SIG-M5 (cell line): ENCODE results near the gene TBCD.
A peak's percentile ranks its signal among the peaks of the same experiment; 100 is the strongest.
"Not testable (repeated sequence)": the region's sequence is repeated elsewhere in the genome, so short reads cannot be mapped to it uniquely, and the experiment has no call there.

Experiments
- DNase-seq: peaks from one replicate; lab custom pipeline; 2025; lab: John Stamatoyannopoulos, UW

TBCD gene

DNA sequence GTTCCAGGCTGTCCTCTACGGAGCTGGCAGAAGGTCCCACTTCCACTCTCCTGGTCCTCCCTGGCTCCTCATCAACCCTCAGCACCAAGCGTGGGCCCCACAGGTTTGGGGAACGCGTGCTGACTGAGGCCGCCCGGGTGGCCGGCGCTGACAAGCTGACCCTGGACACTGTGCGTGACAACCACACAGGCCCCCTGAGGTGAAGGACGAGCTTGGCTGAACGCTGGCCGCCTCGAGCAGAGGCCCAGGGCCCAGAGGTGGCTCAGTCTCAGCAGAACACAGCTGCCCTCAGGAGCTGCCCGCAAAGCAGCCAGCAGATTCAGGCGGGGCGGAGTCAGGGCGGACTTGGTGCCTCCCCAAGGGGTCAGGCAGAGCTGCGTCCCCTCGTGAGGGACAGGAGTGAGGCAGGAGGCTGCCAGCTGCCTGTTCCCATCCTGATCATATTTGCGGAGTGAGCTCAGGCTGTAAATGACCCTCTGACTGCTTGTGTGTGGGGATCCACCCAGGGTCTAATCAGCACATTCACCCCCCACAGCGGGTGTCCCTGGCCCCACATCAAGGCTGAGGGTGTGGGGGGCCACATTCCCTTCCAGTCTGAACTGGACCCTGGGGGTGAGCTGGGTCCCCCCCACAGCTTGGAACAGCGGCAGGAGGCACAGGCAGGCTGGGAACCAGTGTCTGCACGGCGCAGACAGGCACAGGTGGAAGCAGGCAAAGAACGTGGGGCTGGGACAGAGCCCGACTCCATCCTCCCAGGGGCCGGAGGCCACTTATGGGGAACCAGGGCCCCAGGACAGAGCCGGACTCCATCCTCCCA, 222.5 kb downstream of the TBCD start:
- DNase-seq: no peak

GRCh38 chr17:82976982-82977488, 225.2 kb downstream of the TBCD start:
- DNase-seq: no peak

DNA sequence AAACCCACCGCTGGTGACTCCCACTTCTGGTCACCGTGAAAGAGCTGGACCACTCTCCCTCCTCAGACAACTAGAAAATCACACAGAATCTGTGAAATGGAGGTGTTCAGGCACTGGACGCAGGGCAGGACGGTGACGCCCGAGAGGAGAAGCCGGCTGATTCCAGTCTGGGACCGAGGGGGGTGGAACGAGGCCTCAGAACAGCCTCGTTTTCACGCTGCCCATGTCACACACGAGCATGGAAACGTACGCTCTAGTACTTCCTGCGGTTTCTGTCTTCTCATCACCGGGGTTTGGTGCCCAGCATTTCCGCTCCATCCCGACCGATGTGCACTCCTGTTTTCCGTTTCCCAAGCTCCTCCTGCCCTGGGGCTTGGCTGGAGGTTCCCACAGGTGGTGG, 225.7 kb downstream of the TBCD start:
- no peak for DNase-seq

DNA sequence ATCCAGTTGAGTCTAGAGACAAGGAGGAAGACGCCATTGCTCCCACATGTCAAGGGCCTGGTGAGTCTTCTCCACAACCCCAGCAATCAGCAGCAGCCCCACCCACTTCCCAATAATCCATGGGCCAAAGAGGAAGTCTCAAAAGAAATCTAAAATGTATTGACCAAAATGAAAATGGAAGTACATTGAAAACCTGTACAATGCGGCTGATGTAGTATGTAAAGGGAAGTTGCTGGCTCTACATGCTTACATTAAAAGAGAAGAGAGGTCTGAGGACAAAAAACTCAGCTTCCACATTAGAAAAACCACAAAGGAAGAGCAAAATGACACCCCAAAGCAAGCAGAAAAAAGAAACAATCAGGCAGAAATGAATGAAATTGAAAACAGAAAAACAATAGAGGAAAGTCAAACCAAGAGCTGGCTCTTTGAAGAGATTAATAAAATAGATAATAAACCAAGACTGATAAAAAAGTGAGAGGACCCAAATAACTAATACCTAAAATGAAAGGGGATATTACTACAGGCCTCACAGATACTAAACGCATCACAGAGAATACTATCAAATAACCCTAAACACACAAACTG, 227.0 kb downstream of the TBCD start:
- DNase-seq: peak; percentile 56

DNA sequence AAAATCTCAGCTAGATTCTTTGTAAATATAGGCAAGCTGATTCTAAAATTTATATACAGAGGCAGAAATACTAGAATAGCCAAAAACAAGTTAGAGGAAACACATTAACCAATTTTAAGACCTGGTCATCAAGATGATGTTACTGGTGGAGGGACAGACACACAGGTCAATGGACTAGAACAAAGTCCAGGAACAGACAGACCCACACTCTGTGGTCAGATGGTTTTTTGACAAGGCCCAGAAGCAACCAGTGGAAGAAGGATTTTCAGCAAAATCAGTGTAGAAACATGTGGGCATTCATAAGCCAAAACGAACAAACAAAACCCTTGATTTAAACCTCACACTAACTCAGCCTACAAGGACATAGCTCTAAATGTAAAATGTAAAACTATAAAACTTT, 227.9 kb downstream of the TBCD start:
- no peak for DNase-seq

DNA sequence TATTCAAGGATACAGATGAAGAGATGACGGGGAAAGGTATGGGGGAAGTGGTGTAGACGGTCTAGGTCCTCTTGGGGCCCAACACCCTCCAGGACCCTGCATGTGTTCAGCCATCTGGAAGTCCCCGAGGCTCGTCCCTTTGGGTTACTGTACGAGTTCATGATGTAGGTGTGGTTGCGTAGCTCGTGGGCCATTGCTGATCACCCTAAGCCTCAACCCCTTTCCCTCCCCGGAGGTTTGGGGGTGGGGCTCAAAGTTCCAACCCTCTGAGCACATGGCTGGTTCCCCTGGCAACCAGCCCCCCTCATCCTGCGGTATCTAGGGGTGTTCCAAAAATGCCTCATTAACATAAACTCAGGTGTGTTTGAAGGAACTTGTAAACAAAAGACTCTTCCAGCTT, 228.8 kb downstream of the TBCD start:
- no peak for DNase-seq

GRCh38 chr17:82981141-82981730, 229.4 kb downstream of the TBCD start:
- DNase-seq: no peak

GRCh38 chr17:82983510-82984248, 231.8 kb downstream of the TBCD start:
- no peak for DNase-seq

DNA sequence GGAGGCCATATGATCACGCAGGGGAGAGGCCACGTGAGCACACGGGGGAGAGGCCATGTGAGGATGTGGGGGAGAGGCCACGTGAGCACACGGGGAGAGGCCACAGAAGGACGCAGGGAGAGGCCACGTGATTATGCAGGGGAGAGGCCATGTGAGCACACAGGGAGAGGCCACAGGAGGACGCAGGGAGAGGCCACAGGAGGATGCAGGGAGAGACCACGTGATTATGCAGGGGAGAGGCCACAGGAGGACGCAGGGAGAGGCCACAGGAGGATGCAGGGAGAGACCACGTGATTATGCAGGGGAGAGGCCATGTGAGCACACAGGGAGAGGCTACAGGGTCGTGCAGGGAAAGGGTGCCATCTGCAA, 232.4 kb downstream of the TBCD start:
- DNase-seq: not testable (repeated sequence)

- no peak for DNase-seq
Observed at GRCh38 chr17:82984751-82985427, 233.0 kb downstream of the TBCD start.

DNA sequence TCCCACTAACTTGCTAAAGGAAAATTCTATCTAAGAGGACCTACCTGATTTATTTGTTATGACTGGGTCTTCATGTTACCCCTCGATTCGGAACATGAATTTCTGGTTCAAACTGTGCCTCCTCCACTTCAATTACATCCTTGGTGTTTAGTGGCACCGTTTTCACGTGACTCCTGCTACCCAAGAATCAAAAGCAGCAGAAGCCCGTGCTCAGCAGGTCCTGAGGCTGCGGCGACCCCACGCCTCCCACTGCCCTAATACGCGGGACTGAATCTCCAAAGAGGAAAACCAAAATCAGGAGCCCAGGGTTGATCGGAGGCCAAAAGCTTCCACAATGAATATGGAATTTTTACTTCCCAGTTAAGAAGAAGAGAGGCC, 233.6 kb downstream of the TBCD start:
- no peak for DNase-seq

DNA sequence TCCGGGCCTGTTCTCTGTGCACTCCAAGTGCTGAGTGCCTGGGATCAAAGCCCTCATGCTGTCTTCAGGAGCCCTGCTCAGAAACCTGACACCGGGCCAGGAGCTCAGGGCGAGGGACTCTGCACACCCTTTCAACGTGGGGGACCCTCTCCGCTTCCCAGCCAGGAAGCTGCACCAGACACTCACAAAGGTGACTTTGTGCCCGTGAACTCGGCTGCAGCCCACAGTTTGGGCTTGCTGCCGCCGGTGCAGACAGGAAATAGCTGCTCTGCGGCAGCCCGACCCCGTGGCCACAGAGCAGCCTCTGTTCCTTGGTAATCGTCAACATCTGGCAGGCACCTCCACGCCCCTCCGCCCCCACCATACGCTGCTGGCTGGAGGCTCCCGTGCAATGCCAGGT, 234.1 kb downstream of the TBCD start:
- DNase-seq: no peak

GRCh38 chr17:82989051-82989450, 237.2 kb downstream of the TBCD start:
- DNase-seq: not testable (repeated sequence)

GRCh38 chr17:82989881-82990280, 238.0 kb downstream of the TBCD start:
- DNase-seq: no peak

GRCh38 chr17:82993005-82993404, 241.1 kb downstream of the TBCD start:
- DNase-seq: no peak
